Vagina (tissue), 2 donors: ENCODE data around the gene KIF21A.

ENCODE experiments used
- POLR2A ChIP-seq, 2 donors: fragments of 450-650 bp; IDR thresholded peaks; one replicate each; pipeline ENCODE4 v1.6.1; 2017; ENCODE audit warnings: antibody characterized with exemption in 2 of 2, mild to moderate bottlenecking in 2 of 2, moderate library complexity in 2 of 2
- POLR2AphosphoS5 ChIP-seq, 2 donors: sonication (generic); formaldehyde crosslinking; IDR thresholded peaks; one replicate each; pipeline ENCODE4 v1.9.0; 2017; ENCODE audit warnings: antibody characterized with exemption in 2 of 2, mild to moderate bottlenecking in 2 of 2, low read depth in 1 of 2; ENCODE audit not compliant: insufficient read depth in 1 of 2
- TF ChIP-seq, protein P1 (sequence below), 3 experiments: fragments of 450-650 bp in 2 of 3; fragments of 200-600 bp in 1 of 3; sonication (generic) in 1 of 3; IDR thresholded peaks; one replicate each; pipeline ENCODE4 v1.5.1; 2017 to 2019; ENCODE audit warnings: antibody characterized with exemption in 3 of 3, mild to moderate bottlenecking in 2 of 3, moderate library complexity in 2 of 3

GRCh38 chr12:39420043-39420442, 22.9 kb downstream of the KIF21A start:
- TF ChIP-seq, protein P1, sequence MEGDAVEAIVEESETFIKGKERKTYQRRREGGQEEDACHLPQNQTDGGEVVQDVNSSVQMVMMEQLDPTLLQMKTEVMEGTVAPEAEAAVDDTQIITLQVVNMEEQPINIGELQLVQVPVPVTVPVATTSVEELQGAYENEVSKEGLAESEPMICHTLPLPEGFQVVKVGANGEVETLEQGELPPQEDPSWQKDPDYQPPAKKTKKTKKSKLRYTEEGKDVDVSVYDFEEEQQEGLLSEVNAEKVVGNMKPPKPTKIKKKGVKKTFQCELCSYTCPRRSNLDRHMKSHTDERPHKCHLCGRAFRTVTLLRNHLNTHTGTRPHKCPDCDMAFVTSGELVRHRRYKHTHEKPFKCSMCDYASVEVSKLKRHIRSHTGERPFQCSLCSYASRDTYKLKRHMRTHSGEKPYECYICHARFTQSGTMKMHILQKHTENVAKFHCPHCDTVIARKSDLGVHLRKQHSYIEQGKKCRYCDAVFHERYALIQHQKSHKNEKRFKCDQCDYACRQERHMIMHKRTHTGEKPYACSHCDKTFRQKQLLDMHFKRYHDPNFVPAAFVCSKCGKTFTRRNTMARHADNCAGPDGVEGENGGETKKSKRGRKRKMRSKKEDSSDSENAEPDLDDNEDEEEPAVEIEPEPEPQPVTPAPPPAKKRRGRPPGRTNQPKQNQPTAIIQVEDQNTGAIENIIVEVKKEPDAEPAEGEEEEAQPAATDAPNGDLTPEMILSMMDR (IDR thresholded peaks at IDR 0.05): no peak
- TF ChIP-seq POLR2A (IDR thresholded peaks at IDR 0.05): no peak
- TF ChIP-seq POLR2AphosphoS5 (IDR thresholded peaks at IDR 0.05; ENCODE audit: insufficient read depth in 1 of 2, low read depth in 1 of 2): no peak
